Activated CD4-positive, alpha-beta T cell treated with anti-CD3 and anti-CD28 coated beads for 36 hours (primary cell): ENCODE data around the gene HSPA1A. TPM values are rescaled to one million over a fixed set of nuclear protein-coding genes. Genes with fewer than 3 reads are reported as not detected.
A peak's percentile ranks its signal among the peaks of the same experiment; 100 is the strongest.

Experiments
- ATAC-seq: fragments of 200-7000 bp; cut with Tn5 transposase; one replicate; pipeline ENCODE4 v1.10.0; 2021; ENCODE audit warnings: mild to moderate bottlenecking, moderate library complexity
- CTCF ChIA-PET: fragments of 350-600 bp; sonication (Branson Sonifier 250); formaldehyde crosslinking; loops from one replicate; lab custom pipeline; 2021; ENCODE audit warnings: antibody characterized with exemption; lab: Charles Lee
- POLR2A ChIA-PET: fragments of 350-600 bp; sonication (Branson Sonifier 250); formaldehyde crosslinking; loops from one replicate; lab custom pipeline; 2021; ENCODE audit warnings: antibody characterized with exemption, inconsistent platforms; lab: Charles Lee
- DNase-seq: peaks from one replicate; pipeline ENCODE4 v3.0.0-alpha.2; 2020
- H3K27ac Mint-ChIP-seq: one replicate; pipeline ENCODE4 v1.8.0; 2021; ENCODE audit warnings: mixed read lengths
- H3K27me3 Mint-ChIP-seq: one replicate; pipeline ENCODE4 v1.8.0; 2021; ENCODE audit warnings: mixed read lengths
- H3K36me3 Mint-ChIP-seq: one replicate; pipeline ENCODE4 v1.8.0; 2021; ENCODE audit warnings: low read depth, mixed read lengths
- H3K4me1 Mint-ChIP-seq: one replicate; pipeline ENCODE4 v1.8.0; 2021; ENCODE audit warnings: mixed read lengths
- H3K4me3 Mint-ChIP-seq: one replicate; pipeline ENCODE4 v1.8.0; 2021; ENCODE audit warnings: mild to moderate bottlenecking, moderate library complexity, mixed read lengths
- H3K9me3 Mint-ChIP-seq: one replicate; pipeline ENCODE4 v1.8.0; 2021; ENCODE audit warnings: low read depth, mixed read lengths
- intact Hi-C, 2 experiments: fragments of 100-400 bp; cut with DNase I in 1 of 2; cut with micrococcal nuclease in 1 of 2; formaldehyde crosslinking; loops; one replicate each; pipeline versions ENCODE4 v1.14.2 to v1.15.1; 2022 to 2024; cut with DNase I, micrococcal nuclease
- total RNA-seq, 2 experiments: library from RNA; stranded (reverse); gene quantifications; one replicate each; pipeline ENCODE4 v1.2.3, GENCODE V29; 2021

HSPA1A gene
- total RNA-seq, 2 experiments from 2014 or later = 56.1 to 64.7 TPM

DNA sequence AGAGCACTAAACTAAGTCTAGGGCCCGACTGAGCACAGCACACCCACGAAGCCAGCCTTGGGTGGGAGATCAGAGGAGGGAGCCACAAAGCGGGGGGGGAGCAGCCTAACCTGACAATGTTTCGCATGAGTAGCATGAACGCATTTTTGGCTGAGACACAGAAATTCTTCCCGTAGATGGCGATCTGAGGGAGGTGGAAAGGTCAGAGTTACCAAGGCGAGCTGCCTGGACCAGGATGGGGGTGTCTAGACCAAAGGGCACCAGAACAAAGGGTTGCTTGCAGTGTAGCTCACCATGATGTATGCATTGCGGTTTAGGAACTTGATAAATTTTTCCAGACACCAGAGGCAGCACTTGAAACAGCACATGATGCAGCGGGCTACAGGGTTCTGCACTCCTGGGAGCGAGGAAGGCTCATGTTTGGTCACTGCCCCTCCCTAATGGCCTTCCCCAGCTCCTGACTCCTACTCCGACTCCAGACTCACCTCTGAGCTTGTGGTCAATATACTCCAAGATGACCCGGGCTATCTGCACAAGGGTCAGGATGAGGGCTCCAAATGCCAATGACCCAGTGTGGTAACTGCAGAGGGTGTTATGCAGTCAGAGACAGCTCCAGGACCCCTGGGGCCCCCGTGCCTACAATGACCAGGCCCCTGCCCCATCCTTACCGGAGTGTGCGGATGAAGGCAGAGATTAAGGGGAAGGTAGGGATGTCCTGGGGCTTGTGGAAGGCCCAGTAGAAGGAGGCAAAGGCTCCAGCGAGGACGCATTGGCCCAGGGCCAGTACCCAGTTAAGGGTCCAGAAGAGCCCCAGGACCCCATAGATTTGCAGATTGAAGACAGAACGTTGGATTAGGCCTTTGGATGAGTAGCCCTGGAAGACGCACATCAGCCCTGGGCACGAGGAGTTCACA, 50.1 kb downstream of the HSPA1A start:
- no peaks in the 10 kb centered on the region for H3K9me3 Mint-ChIP-seq
- POLR2A ChIA-PET = interaction anchor here (0.7 kb wide), 1 partner anchor 33 kb away, joined by 3 read pairs; no protein-coding TSS in a partner anchor
- H3K27me3 Mint-ChIP-seq = no peaks in the 10 kb centered on the region
- no peak for DNase-seq
- intact Hi-C loops = no loop called here
- peak overlapping the region; percentile 90 for H3K4me3 Mint-ChIP-seq
- H3K27ac Mint-ChIP-seq = no peak overlapping the region
- peaks cover 27% of the 10 kb centered on the region for H3K4me1 Mint-ChIP-seq
- no peaks in the 10 kb centered on the region for H3K36me3 Mint-ChIP-seq
- CTCF ChIA-PET = interaction anchor here (0.7 kb wide), 1 partner anchor 129 kb away, joined by 4 read pairs; the partner anchor contains the start of gene CLIC1
- ATAC-seq = no peak

Other genes with a start within 250 kb of the HSPA1A start
- gene LTA, start 243.3 kb upstream of the HSPA1A start, total RNA-seq = 100 to 1,000 TPM; 396 to 570 TPM
- gene TNF, start 240.0 kb upstream of the HSPA1A start, total RNA-seq = 10 to 100 TPM; 82.3 to 93.3 TPM
- 10 to 100 TPM; 44.9 to 73.3 TPM for gene LTB, start 233.1 kb upstream of the HSPA1A start, total RNA-seq
- 10 to 100 TPM in 1 of 2 experiments, 1 to 10 TPM in 1; 9.1 to 11.1 TPM for gene LST1, start 229.3 kb upstream of the HSPA1A start, total RNA-seq
- 1 to 10 TPM; 5.4 to 6.6 TPM for gene NCR3, start 222.5 kb upstream of the HSPA1A start, total RNA-seq
- gene AIF1, start 200.3 kb upstream of the HSPA1A start, total RNA-seq = 10 to 100 TPM; 89.2 to 96.1 TPM
- gene PRRC2A, start 194.8 kb upstream of the HSPA1A start, total RNA-seq = 100 to 1,000 TPM; 255 to 280 TPM
- 100 to 1,000 TPM; 334 to 339 TPM for gene BAG6, start 162.9 kb upstream of the HSPA1A start, total RNA-seq
- gene APOM, start 159.6 kb upstream of the HSPA1A start, total RNA-seq = 1 to 10 TPM; 3.4 to 4.0 TPM
- 10 to 100 TPM; 10.1 to 11.7 TPM for gene C6orf47, start 154.8 kb upstream of the HSPA1A start, total RNA-seq
- gene GPANK1, start 150.5 kb upstream of the HSPA1A start, total RNA-seq = 10 to 100 TPM; 35.2 to 42.8 TPM
- 100 to 1,000 TPM; 239 to 346 TPM for gene CSNK2B, start 149.5 kb upstream of the HSPA1A start, total RNA-seq
- gene LY6G5B, start 145.6 kb upstream of the HSPA1A start, total RNA-seq = 10 to 100 TPM; 11.3 to 15.5 TPM
- gene LY6G5C, start 134.5 kb upstream of the HSPA1A start, total RNA-seq = 1 to 10 TPM; 1.2 to 1.5 TPM
- 10 to 100 TPM; 20.9 to 25.1 TPM for gene ABHD16A, start 112.2 kb upstream of the HSPA1A start, total RNA-seq
- not detected for gene LY6G6F, start 108.7 kb upstream of the HSPA1A start, total RNA-seq
- not detected for gene LY6G6D, start 100.2 kb upstream of the HSPA1A start, total RNA-seq
- not detected for gene LY6G6C, start 93.8 kb upstream of the HSPA1A start, total RNA-seq
- gene MPIG6B, start 92.2 kb upstream of the HSPA1A start, total RNA-seq = not detected
- 1 to 10 TPM; 4.4 to 5.6 TPM for gene DDAH2, start 86.2 kb upstream of the HSPA1A start, total RNA-seq
- gene CLIC1, start 79.0 kb upstream of the HSPA1A start, total RNA-seq = 100 to 1,000 TPM; 357 to 438 TPM
- 100 to 1,000 TPM in 1 of 2 experiments, 10 to 100 TPM in 1; 92.1 to 126 TPM for gene MSH5, start 75.5 kb upstream of the HSPA1A start, total RNA-seq
- gene SAPCD1, start 52.9 kb upstream of the HSPA1A start, total RNA-seq = 10 to 100 TPM; 12.2 to 13.2 TPM
- gene VWA7, start 38.2 kb upstream of the HSPA1A start, total RNA-seq = 1 to 10 TPM; 1.4 to 1.5 TPM
- 100 to 1,000 TPM; 147 to 169 TPM for gene VARS1, start 19.8 kb upstream of the HSPA1A start, total RNA-seq
- 100 to 1,000 TPM; 112 to 124 TPM for gene LSM2, start 8.6 kb upstream of the HSPA1A start, total RNA-seq
- gene HSPA1L, start 260 bp upstream of the HSPA1A start, total RNA-seq = 1 to 10 TPM; 1.9 to 2.2 TPM
- gene HSPA1B, start 12.2 kb downstream of the HSPA1A start, total RNA-seq = 10 to 100 TPM; 54.6 to 61.1 TPM
- gene NEU1, start 47.3 kb downstream of the HSPA1A start, total RNA-seq = 10 to 100 TPM; 11.6 to 11.8 TPM
- under 1 TPM; 0.19 to 0.27 TPM for gene SLC44A4, start 63.5 kb downstream of the HSPA1A start, total RNA-seq
- 10 to 100 TPM; 50.1 to 60.4 TPM for gene EHMT2, start 82.2 kb downstream of the HSPA1A start, total RNA-seq
- gene ZBTB12, start 86.5 kb downstream of the HSPA1A start, total RNA-seq = 1 to 10 TPM; 1.9 to 2.4 TPM
- gene C2, start 112.2 kb downstream of the HSPA1A start, total RNA-seq = 1 to 10 TPM in 1 of 2 experiments, under 1 TPM in 1; 0.96 to 1.5 TPM
- under 1 TPM; 0.69 to 0.96 TPM for gene CFB, start 130.6 kb downstream of the HSPA1A start, total RNA-seq
- gene NELFE, start 143.4 kb downstream of the HSPA1A start, total RNA-seq = 10 to 100 TPM; 74.3 to 95.1 TPM
- 100 to 1,000 TPM in 1 of 2 experiments, 10 to 100 TPM in 1; 90.2 to 104 TPM for gene SKIC2, start 143.6 kb downstream of the HSPA1A start, total RNA-seq
- 10 to 100 TPM; 12.6 to 13.9 TPM for gene DXO, start 156.6 kb downstream of the HSPA1A start, total RNA-seq
- 1 to 10 TPM; 3.4 to 3.9 TPM for gene C4A, start 166.5 kb downstream of the HSPA1A start, total RNA-seq
- gene C4B, start 199.3 kb downstream of the HSPA1A start, total RNA-seq = 1 to 10 TPM; 2.8 to 2.9 TPM
- gene CYP21A2, start 222.9 kb downstream of the HSPA1A start, total RNA-seq = under 1 TPM in 1 of 2 experiments, not detected in 1; 0.47 TPM